ENCODE measurements around the gene USE1.
A peak's percentile ranks its signal among the peaks of the same experiment; 100 is the strongest.

DNA sequence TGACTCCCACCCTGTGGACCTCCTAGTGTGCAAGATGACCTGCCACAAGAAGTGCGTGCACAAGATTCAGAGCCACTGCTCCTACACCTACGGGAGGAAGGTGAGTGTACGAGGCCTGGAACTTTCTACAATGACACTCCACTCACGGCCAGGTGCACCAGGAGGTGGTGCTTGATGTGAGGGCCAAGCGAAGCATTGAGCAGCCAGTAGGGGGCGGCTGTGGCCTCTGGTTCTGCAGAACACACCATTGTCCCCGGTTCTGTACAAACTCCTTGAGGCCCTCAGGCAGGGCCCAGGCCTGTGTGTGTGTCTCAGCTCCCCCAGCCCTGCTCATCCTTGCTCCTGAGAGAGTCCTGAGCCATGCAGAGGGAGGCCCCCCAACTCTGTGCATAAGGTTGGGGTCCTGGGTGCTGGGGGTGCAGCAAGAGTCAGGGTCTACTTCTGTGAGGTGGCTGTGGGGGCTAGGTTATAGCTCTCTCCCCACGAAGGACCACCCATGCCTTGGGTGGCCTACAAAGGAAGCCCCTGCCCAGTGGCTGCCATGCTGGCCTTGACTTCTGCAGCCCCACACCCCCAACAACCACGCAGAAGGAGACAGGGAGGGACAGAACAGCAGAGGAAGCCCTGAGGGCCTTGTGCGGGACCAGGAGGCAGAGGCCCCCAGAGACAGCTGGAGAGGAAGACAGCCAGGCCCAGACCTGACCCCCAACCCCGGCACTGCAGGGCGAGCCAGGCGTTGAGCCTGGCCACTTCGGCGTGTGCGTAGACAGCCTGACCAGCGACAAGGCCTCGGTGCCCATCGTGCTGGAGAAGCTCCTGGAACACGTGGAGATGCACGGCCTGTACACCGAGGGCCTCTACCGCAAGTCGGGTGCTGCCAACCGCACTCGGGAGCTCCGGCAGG lies 9.7 kb upstream of the USE1 start:
- TF ChIP-seq POLR2AphosphoS5 (IDR thresholded peaks at IDR 0.05; ENCODE audit: low read depth, low read length) (no peak; the same call in 1 of the 2 replicates), CTCF (IDR thresholded peaks at IDR 0.05 in 2 of 3, conservative IDR thresholded peaks at IDR 0.05 in 1 of 3; ENCODE audit: borderline replicate concordance in 1 of 3, insufficient read depth in 1 of 3, low read depth in 2 of 3, low read length in 2 of 3) (peak; percentile 78 to 86 (median 85)), EZH2 (IDR thresholded peaks at IDR 0.05) (no peak), RAD21 (IDR thresholded peaks at IDR 0.05; ENCODE audit: low read depth) (peak; percentile 73), ZNF274 (IDR thresholded peaks at IDR 0.05; ENCODE audit: low read depth, low read length) (no peak), SIN3A (IDR thresholded peaks at IDR 0.05; ENCODE audit: low read depth) (no peak), TCF7L2 (IDR thresholded peaks at IDR 0.05; ENCODE audit: borderline replicate concordance, extremely low read depth, insufficient read depth, insufficient read length) (no peak), REST (IDR thresholded peaks at IDR 0.05; ENCODE audit: low read depth) (no peak)

All from HCT116 (cell line).